DLD1 (cell line): ENCODE results near the gene HMCN1.

ENCODE experiments used
- in situ Hi-C: cut with HindIII; loops from 2 replicates; pipeline ENCODE4 v1.10.0; 2017; ENCODE audit warnings: low sequenced_read_pairs

HMCN1 gene

DNA sequence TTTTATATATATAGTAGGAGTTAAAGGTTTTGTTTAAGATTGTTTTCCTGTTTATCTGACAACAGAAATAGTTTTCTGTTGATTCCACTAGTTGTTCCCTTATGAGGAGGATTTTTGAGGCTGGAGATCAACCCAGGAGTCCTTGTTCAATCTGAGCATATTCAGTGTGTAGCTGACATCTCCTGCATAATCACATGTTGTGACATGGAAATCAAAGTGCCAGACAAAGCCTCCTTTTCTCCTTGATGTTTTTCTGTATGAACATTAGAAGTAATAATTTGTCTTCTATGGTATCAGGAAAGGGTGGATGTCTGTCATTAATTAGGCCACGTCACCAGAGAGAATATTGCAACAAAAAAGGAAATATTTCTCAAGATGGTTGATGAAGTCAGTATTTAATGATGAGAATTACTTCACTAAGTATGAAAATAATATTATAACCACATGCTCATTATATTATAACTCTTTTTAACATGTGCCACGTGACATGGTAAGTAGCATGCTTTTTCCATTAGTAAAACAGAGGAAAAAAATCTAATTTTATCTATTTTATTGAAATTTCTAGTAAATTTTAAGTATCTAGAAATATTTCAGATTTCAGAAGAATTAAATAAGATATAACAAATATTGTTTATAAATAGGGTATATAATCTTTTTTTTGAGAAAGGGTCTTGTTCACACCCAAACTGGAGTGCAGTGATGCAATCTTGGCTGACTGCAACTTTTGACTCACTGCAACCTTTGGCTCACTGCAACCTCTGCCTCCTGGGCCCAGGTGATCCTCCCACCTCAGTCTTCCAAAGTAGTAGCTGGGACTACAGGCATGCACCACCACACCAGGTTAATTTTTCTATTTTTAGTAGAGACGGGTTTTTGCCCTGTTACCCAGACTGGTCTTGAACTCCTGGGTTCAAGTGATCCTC, 223.5 kb downstream of the HMCN1 start:
- in situ Hi-C loops = no loop called here

DNA sequence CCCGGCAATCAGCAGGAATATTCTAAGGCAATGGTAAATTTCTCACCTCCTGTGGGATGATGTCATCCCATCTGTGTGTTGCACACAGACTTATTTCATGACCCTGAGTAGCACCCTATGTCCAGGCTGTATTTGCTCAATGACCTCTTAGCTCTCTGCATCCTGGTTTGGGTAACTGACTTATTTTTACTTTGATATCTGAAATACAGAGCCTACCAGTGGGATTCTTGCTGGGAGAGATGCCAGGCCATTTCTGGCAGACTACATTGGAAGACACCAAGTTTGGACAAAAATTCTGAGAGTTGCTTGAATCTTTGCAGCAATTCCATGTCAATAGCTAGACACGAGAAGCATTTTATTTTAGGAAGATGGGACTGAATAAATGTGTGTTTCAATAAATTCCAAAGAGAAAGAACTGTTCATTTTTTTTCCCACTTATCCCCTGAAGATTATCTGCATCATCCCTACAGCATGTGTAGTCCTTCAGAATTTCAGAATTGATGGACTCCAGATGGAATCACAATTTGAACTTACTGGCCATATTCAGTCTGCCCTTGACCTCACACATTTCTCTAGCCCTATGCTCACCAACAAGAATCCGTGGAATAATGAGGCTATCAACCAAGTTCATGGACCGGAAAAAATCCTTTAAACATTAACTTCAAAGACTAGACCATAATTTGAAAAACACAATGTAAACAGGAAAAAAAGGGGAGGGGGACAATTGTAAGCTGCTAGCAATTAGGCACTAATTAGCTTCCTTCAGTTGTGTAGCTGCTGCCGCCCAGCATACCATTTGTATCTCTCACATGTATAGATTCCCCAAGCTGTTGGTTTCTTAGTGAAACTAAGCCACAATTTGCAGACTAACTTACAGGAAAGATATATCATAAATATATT, 226.5 kb downstream of the HMCN1 start:
- in situ Hi-C loops = no loop called here

DNA sequence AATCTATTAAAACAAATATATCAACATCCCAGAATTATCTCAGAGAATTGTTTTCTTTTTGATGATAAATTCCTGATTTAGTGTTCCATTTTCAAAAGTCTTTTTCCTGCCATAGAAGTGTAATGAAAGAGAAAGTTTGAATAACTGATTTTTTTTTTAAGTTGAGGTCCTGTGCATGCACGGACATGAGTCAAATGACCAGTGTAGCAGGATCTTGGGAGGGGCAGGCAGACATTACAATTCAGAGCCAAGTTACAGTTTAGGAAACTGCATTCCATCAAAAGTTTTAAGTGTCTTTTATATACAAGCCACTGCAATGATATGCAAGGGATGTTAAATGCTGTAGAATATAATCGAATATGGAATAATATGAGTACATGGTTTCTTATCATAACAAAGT, 227.5 kb downstream of the HMCN1 start:
- in situ Hi-C loops = no loop called here

DNA sequence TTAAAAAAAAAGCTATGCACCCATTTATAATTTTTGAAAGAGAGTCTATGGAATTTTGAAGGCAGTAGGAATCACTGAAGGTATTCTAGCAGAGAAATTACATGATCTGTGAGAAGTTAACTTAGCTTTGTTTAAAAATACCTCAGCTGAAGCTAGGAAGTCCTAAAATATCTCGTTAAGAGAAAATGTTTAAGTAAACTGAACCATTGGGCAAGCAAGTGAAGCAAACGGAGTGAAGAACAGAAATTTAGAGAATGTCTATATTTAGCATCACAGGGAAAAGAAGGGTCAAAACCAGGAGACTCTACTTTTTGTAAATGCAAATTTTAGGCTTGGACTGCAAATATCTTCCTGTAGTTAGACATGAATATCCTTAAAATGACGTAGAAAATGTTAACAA, 230.8 kb downstream of the HMCN1 start:
- in situ Hi-C loops = no loop called here

DNA sequence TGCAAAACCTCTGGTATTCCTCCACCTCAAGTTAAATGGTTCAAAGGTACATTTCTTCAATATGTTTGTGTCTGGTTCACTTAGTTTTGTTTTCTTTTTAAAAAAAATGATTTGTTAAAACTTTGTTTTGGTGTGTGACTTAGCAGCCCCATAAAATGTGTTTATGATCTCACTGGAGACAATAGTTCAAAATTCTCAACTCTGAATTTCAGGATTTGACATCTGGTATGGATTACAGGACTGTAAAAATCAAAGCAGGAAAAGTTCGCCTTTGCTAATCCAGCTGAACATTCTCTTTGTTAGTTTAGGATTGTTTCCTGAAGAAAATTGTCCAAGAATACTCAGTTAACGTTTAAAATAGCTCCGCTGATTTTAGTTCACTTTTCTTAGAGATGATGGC, 231.7 kb downstream of the HMCN1 start:
- in situ Hi-C loops = no loop called here

DNA sequence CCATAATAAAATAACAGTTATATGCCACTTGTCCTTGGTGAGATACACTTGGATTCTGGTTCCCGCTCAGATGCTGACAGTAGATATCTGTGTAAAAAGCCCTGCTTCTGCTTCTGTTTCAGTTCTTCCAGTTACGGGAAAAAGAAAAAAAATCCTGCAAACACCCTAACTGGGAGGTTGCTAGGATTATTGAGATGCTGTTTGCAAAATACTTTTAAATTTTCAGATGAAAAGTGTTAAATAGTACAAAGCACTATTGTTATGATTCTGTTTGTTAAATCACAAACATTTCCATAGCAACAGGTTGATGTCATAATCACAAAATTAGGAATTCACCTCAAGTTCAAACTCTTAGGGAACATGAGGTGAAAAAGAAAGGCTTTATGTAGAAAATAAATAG, 232.3 kb downstream of the HMCN1 start:
- in situ Hi-C loops = no loop called here

DNA sequence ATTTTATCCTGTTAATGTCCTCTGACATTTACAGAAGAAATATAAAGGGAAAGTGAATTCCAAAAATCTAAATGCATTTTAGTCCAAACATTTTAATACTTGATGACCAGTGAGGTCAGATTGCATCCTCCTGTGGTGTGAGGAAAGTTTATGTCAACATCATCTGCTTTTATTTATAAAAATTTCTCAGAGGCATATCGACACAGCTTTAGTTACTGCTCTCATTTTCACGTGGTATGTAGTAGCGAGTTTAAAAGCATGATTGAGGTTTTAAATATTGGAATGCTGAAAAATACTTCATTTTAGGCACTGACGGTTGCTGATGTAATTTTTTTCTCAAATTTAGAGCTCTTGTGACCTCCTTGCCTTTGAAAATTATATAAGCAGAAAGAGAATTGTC, 234.8 kb downstream of the HMCN1 start:
- in situ Hi-C loops = no loop called here

DNA sequence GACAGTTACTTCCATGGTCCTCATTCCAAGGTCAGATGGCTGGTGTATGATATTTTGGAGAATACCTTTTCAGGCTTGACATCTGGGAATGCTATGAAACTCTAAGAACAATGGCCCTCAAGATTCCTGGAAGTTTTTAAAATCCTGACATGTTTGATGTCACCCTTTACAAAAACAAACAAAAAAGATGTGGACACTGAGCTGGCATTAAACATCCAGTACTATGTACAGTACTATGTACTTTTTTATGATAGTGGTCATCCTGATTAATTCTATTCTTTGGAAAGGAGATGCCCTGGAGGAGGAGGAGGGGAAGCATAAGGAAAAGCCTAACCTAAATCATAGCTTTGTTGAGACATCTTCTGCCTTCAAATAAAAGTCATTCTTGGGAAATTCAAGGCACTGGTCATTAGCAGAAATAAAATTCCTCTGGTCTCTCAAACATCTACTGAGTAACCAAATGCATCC, 235.4 kb downstream of the HMCN1 start:
- in situ Hi-C loops = no loop called here

DNA sequence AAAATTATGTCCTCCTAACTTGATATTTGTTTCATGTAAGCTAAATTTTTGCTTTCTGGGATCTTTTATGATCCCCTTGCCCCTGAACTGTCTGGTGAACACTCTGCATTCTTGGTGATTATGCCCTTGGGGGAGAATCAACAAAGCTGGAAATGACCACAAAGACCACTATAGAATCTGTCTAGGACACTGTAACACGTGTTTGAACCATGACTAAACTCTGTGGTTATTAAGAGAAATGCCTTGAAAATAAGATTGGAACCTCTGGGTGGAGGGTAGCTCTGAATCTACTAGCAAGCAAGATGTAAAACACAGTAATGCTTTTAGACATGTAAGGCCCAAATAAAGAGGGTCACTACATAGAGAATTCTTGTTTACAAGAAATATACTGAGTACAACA, 237.5 kb downstream of the HMCN1 start:
- in situ Hi-C loops = no loop called here

DNA sequence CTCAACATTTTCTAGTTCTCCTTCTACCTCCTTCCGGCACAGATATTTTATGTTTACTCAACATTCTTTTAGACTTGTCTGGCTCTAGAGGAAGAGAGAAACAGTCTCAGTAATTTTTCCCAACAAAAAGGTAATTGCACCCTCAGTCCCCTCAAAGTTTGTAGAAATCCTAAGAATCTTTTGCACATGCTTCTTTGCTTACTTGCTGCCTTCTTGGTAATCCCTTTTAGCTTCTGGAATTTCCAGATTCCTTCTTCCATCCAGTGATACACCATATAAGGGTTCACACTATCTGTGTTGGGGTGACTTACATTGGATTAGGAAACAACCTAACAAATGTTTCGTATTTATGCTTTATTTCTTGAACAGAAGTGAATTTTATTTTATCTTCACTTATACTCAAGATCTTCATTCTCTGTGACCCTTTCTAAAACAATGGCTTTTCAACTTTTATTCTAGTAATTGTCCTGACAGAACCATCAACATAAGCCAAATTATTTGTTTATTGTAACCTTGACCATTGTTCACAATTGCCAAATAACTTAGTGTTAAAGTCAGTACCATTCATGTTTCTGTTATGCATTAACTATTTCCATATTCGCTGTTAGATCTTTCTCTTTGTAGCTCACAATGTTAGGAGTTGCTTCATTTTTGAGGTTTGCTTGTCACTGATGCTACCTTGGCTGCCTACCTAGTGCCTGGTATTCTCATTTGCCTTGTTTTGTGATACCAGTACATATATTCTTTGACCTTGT, 238.1 kb downstream of the HMCN1 start:
- in situ Hi-C loops = no loop called here

DNA sequence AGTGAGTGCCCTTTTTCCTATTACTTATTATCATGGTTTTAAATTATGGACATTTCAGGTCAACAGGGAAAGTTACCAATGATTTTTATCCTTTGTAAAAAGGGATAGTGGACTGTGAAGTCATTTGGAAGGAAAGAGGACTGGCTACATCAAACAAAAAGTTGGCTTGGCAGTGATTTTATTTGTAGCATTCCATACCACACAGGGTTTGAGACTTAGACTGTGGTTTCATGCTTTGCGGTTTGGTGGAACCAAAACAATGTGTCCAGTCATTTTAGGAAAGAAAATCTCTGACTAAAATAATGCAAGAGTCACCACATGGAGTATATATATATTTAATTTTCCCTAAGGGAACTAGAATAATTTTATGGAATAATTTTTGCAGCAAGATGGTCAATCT, 239.5 kb downstream of the HMCN1 start:
- in situ Hi-C loops = no loop called here

DNA sequence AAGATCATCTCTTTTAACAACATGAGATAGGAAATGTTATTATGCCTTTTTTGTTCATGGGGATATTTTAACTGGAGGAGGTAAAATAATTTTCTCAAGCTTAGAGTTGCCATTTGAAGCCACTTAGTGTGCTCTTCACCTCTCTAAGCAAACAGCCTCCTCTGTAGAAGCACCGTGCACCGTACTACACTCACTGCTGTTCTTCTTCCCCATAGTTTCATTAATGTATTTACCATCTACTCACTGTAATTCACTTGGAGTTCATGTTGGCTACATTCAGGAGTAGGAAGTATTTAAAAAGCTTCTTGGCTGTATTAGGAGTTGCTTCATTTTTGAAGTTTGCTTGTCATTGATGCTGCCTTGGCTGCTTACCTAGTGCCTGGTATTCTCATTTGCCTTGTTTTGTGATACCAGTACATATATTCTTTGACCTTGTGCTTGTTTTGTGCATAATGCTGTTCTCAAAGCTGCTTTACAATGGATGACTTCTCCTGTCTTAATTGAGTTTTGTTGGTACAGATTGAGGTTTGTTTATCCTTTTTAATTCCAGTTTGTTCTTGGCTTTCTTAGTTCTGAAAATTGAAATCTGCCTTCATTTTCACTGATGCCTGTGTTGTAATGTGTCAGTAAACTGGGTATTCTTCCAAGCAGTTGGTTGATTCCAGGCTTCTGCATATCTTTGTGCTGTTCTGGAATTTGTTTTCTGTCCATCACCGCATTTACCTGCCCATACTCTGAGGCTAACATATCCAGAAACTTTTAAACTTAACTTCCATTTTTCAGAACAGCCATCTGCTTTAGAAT, 240.4 kb downstream of the HMCN1 start:
- in situ Hi-C loops = no loop called here

DNA sequence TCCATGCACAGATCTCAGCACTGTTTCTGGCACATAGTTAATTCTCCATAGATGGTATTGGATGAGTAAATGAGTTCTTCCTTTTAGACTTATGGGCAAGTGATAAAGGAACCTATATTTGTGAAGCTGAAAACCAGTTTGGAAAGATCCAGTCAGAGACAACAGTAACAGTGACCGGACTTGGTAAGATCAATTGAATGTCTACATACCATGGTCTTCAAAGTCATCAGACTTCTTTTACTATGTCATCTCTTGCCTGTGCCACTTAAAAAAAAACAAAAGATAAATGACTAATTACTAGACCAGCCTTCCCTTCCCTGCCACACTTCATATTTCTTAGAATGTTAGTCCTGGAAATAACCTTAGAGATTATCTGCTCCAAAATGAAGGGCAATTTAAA, 246.7 kb downstream of the HMCN1 start:
- in situ Hi-C loops = no loop called here

DNA sequence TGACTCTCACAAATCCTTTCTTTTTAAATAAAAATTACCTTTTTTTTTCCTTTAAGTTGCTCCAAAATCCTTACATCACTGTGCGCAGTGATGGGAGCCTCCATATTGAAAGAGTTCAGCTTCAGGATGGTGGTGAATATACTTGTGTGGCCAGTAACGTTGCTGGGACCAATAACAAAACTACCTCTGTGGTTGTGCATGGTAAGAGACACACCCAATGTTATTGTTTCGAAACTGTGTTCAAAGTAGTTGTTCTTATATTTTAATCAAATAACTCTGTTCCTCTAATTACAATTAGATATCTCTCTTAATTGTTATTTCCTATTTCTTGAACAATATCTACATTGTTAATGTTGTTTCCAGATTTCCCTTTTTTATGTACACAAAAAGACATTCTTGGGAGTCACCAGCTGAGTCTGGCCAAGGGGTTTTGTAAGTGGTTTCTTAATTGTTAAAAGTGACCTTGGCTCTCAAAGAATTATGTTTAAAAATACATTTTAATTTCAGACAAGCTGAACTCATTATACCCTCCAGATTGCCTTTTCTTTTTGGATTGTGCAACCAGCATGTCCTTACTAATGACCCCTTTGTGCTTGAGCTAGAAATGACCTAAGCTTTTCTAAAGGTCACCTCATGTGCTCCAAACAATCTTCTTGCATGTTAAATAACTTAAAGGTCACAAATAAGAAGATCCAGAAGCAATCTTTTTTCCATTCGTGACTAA, 250.1 kb downstream of the HMCN1 start:
- in situ Hi-C loops = no loop called here

DNA sequence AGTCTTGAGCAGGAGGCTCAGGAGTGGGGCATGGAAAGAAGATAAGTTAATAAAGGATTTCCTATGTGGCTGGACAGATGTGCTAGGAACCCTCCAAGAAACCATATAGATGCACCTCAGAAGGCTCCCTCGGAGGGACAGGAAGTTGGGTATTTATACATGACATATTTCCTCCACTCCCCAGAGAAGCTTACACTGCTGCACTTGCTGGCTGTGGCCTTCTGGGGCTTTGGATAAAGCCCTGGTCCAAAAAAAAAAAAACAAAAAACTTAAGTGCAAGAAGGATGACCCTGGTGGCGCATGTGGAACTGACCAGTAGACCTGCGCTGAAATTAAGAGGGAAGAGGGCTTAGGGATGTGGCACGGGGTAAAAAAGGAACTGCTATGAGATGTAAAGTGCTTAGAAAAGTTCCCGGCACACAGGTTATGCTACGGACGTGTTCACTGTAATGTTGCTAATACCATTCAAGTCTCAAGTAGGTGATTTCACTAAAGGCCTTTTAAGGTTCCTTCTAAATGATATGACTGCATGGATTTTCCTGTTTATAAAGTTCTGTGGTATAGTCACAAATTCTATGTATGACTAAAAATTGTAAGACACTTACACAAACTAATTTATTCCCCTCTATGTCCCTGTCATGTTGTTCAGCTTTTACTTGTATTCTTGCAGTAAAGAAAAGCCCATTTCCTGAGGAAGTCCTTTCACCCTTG, 253.6 kb downstream of the HMCN1 start:
- in situ Hi-C loops = no loop called here

DNA sequence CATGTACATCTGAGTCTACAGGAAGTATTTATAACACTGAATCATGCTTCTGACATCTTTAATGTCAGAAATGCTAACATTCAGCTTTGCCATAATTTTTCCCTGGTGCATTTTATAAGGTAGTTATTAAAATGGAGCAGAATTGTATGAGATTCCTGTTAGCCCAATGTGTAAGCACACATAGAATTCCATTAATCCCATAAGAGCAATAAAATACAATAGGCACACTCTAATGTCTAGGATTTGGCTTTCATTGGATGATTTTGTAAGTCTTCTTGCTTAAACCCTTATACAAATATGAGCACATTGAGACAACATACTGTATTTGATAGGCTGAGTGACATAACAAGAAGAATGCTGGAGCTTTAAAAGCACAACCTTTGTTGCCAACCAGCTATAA, 256.4 kb downstream of the HMCN1 start:
- in situ Hi-C loops = no loop called here

DNA sequence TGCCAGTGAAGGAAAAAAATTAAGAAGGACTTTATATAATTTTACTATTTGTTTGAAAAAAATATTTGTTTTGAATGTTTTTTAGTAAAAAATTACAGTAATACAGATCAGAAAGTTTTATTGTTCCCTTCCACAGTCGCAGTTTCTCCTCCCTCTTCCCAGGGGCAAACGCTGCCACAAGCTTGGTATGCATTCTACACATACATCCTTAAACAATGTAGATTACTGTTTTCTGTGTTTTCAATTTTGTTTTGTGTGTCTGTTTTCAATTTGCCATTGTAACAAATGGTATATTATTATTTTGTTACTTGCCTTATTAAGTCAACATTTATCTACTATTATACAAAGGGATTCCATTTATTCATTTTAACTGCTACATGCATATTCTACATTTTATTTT, 257.1 kb downstream of the HMCN1 start:
- in situ Hi-C loops = no loop called here

DNA sequence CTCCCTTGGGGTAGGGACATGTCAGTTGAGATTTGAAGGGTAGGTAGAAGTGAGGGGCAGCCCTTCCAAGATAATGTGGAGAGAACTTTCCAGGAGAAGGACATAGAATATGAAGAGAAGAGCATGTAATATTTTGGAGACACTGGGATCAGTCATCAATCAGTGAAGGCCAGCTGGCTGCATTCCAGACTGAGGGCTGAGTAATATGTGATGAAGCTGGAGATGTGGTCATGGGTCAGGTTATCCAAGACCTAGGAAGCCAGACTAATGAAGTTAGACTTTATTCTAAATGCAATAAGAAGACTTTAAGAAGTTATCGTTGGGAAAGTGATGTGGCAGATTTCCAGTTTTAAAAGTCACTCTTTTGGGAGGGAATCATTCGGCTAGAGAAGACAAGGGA, 262.0 kb downstream of the HMCN1 start:
- in situ Hi-C loops = no loop called here

DNA sequence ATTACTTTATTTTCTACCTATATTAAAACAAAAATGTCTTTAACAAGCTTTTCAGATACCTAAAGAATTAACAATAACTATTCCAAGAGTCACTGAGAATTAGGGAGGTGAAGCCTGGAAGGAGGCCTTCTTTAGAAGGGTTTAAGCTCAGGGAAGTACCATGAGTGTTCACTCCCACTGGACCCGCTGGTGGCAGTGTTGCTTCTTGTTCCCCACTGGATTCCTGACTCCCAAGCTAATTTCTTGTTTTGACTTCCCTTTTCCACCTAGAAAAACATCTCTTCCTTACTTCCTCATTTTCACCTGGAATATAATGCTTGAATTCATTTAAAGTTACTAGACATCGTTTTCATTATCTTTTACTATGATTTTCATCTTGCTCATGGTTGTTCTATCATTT, 264.2 kb downstream of the HMCN1 start:
- in situ Hi-C loops = no loop called here
